ENCODE results near the gene PRKD2.

Gene PRKD2

GRCh38 chr19:46624958-46625661 lies 91.8 kb downstream of the PRKD2 start, which contains the start of gene PTGIR (continued):
- TF ChIP-seq ZNF18 (tag by site-specific recombination; IDR thresholded peaks at IDR 0.05) (no peak), ZNF366 (tag by site-specific recombination; conservative IDR thresholded peaks at IDR 0.05) (peak; percentile 70), ZNF768 (tag by site-specific recombination; IDR thresholded peaks at IDR 0.05) (no peak), ZNF544 (tag by site-specific recombination; IDR thresholded peaks at IDR 0.05) (no peak), SP3 (tag by site-specific recombination; IDR thresholded peaks at IDR 0.05) (peak; percentile 68), PRDM10 (tag by site-specific recombination; IDR thresholded peaks at IDR 0.05) (no peak), GLIS1 (tag by site-specific recombination; IDR thresholded peaks at IDR 0.05) (peak; percentile 71), ZNF133 (tag by site-specific recombination; IDR thresholded peaks at IDR 0.05) (0 out of 2 replicates have a peak, but pooled peaks have one; percentile 21), GLI4 (tag by site-specific recombination; IDR thresholded peaks at IDR 0.05) (0 out of 2 replicates have a peak, but pooled peaks have one; percentile 47), ZNF324 (tag by site-specific recombination; IDR thresholded peaks at IDR 0.05) (no peak), ZFHX2 (tag by site-specific recombination; conservative IDR thresholded peaks at IDR 0.05) (peak; percentile 80), HOXA7 (CRISPR knock-in tag; IDR thresholded peaks at IDR 0.05; ENCODE audit: borderline replicate concordance) (no peak), ZBTB6 (tag by site-specific recombination; IDR thresholded peaks at IDR 0.05) (no peak), ZNF146 (tag by site-specific recombination; IDR thresholded peaks at IDR 0.05) (no peak), ZFP41 (tag by site-specific recombination; IDR thresholded peaks at IDR 0.05; ENCODE audit: borderline replicate concordance) (no peak), TCF7L2 (IDR thresholded peaks at IDR 0.05; ENCODE audit: borderline replicate concordance, low read depth, low read length) (no peak), SCRT2 (tag by site-specific recombination; IDR thresholded peaks at IDR 0.05) (no peak), KLF9 (tag by site-specific recombination; IDR thresholded peaks at IDR 0.05; ENCODE audit: low read depth) (no peak), IKZF3 (tag by site-specific recombination; IDR thresholded peaks at IDR 0.05) (no peak), ZNF2 (tag by site-specific recombination; IDR thresholded peaks at IDR 0.05) (no peak), ZNF501 (tag by site-specific recombination; IDR thresholded peaks at IDR 0.05) (0 out of 2 replicates have a peak, but pooled peaks have one; percentile 28), ZSCAN16 (tag by site-specific recombination; IDR thresholded peaks at IDR 0.05) (no peak), ZNF623 (tag by site-specific recombination; IDR thresholded peaks at IDR 0.05) (no peak), ZNF174 (tag by site-specific recombination; IDR thresholded peaks at IDR 0.05) (no peak), ZNF571 (tag by site-specific recombination; IDR thresholded peaks at IDR 0.05) (no peak), ZNF555 (tag by site-specific recombination; conservative IDR thresholded peaks at IDR 0.05) (no peak), ZNF529 (tag by site-specific recombination; IDR thresholded peaks at IDR 0.05; ENCODE audit: insufficient replicate concordance) (no peak), ZFP37 (tag by site-specific recombination; IDR thresholded peaks at IDR 0.05) (no peak), AEBP2 (tag by site-specific recombination; IDR thresholded peaks at IDR 0.05; ENCODE audit: borderline replicate concordance) (no peak), KLF7 (tag by site-specific recombination; IDR thresholded peaks at IDR 0.05; ENCODE audit: borderline replicate concordance) (no peak), ZBTB21 (tag by site-specific recombination; IDR thresholded peaks at IDR 0.05) (no peak), ZNF362 (tag by site-specific recombination; IDR thresholded peaks at IDR 0.05) (no peak), ZNF394 (tag by site-specific recombination; IDR thresholded peaks at IDR 0.05; ENCODE audit: borderline replicate concordance) (peak; percentile 34; the same call in 1 of the 2 replicates)
